Fibroblast of skin of abdomen (primary cell): Measurements from ENCODE around the gene CCDC9.
A peak's percentile ranks its signal among the peaks of the same experiment; 100 is the strongest.
"Not testable (repeated sequence)": the region's sequence is repeated elsewhere in the genome, so short reads cannot be mapped to it uniquely, and the experiment has no call there.

Experiments
- DNase-seq: peaks from one replicate; pipeline ENCODE4 v3.0.0-alpha.2; 2013

CCDC9 gene

GRCh38 chr19:47261946-47262793 lies 5.8 kb downstream of the CCDC9 start:
- DNase-seq, result not testable (repeated sequence)

- DNase-seq, result no peak
These were observed 8.3 kb downstream of the CCDC9 start for GRCh38 chr19:47264629-47265028.

GRCh38 chr19:47266401-47266941 lies 10.1 kb downstream of the CCDC9 start:
- no peak for DNase-seq

- no peak for DNase-seq
These were observed 11.0 kb downstream of the CCDC9 start for GRCh38 chr19:47267350-47267759.

GRCh38 chr19:47268028-47268427 lies 11.7 kb downstream of the CCDC9 start:
- DNase-seq, result no peak

GRCh38 chr19:47269596-47269995 lies 13.3 kb downstream of the CCDC9 start:
- no peak for DNase-seq

DNA sequence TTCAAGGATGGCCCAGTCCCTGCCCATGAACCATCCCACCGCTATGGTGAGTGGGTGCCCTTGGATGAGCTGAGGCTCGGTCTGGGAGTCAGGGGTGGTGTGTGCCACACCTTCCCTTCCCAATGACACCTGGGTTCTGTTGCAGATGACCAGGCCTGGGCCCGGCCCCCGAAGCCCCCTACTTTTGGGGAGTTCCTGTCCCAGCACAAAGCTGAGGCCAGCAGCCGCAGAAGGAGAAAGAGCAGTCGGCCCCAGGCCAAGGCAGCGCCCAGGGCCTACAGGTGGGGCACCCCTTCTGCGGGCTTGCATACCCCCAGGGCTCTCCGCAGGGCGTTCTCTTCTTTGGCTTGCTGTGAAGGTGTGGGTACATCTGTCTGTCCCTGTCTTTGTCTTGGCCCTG lies 14.1 kb downstream of the CCDC9 start:
- no peak for DNase-seq

- no peak for DNase-seq
These were observed 15.6 kb downstream of the CCDC9 start for GRCh38 chr19:47271949-47272348.

- peak; percentile 91 for DNase-seq
These were observed 16.4 kb downstream of the CCDC9 start for GRCh38 chr19:47272448-47273312.

DNA sequence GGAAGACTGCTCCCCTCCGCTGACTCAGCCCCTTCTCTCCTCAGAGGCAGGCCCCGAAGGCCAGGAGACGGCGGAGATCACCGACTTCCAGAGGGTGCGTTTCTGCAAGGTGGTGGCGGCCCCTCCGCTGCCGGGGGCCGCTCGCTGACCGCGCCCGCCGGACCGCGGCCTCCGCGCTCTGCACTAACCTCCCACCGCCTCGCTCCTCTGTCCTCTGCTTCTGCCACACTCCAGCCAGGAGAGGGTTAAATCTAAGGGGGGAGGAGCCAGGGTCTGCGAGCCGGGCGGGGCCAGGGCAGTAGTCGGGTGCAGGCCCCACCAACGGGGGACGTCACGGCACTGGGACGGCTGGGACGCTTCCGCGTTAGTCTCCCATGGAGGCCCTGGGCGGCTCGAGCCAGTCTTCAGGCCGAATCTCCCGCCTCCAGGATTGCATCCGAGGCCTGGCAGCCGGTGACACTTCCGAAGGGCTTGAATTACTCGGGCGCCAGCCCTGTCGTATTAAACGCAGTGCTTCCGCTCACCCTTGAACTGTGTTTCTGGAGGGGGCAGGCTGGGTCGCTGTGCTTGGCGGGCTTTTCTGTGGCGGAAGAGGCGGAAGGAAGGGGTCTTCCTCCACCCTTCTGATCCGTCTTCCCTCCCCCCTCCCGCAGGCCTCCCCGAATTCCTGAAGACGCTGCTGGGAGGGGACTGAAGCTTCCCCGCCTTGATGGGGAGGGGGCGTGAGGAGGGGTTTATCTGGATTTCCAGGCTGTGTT lies 17.2 kb downstream of the CCDC9 start:
- peak; percentile 95 for DNase-seq

GRCh38 chr19:47274071-47274890 lies 18.0 kb downstream of the CCDC9 start, which contains the start of gene INAFM1:
INAFM1 (plus strand) TSS chr19:47274885; CDS start chr19:47274920, 35 bp downstream.
- peak; percentile 94 for DNase-seq

DNA sequence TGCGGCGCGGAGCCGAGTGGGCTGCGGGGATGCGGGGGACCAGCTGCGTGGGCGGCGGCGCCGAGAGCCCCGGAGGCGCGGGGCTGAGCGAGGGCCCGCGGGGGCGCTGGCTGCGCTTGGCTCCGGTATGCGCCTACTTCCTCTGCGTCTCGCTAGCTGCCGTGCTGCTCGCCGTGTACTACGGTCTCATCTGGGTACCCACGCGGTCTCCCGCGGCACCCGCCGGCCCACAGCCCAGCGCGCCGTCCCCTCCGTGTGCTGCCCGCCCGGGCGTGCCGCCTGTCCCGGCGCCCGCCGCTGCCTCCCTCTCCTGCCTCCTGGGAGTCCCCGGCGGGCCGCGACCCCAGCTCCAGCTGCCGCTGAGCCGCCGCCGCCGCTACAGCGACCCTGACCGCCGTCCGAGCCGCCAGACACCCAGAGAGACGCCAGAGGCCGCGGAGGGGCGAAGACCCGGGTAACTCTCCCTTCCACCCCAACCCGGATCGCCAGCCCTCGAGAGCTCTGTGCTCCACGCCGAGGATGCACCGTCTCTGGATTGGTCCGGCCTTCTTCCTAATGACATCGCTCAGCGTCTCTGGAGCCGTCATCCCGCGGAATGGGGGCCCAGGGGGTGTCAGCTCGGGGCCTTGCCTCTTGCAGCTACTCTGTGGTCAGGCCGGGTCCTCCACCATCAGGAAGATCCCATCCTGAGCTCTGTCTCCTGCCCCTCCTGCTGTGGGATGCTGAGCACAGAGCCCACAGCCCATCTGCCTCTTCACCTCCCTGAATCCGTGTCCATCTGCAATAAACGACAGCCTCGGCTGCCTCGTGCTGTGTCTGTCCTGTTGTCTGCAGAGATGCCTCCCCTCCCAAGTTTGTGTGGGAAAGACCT lies 18.8 kb downstream of the CCDC9 start:
- DNase-seq, result no peak

DNA sequence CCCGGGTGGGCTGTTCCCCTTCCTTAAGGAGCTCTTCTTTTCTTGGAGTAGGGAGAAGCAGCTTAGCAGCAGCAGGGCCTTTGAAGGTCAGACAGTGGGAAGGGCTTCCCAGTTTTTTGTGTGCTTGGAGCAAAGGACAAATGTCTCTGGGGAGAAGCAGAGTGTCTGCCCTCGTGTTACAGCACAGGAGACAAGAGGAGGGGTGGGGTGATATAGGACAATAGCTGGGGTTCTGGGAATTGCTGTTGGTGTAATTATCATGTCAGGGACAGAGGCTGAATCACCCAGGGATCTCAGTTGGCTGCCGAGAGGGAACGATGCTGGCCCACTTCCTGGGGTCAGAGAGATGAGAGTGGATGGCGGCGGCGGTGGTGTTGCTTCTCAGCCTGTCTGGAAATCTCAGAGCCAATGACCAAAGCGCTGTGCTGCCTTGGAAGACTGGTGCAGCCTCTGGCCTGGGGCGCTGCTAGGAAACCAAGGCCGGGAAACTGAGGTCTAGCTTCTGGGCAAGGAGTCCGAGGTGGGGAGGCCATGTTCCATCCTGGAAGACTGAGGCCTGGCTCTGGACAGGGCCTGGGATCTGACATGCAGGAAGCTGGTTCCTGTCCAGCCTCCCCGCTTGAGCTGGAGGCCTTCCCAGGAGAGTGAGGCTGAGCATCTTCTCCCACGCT lies 19.6 kb downstream of the CCDC9 start:
- DNase-seq, result no peak

GRCh38 chr19:47276513-47276912 lies 20.2 kb downstream of the CCDC9 start:
- DNase-seq, result not testable (repeated sequence)

GRCh38 chr19:47280183-47280797 lies 24.0 kb downstream of the CCDC9 start:
- no peak for DNase-seq

DNA sequence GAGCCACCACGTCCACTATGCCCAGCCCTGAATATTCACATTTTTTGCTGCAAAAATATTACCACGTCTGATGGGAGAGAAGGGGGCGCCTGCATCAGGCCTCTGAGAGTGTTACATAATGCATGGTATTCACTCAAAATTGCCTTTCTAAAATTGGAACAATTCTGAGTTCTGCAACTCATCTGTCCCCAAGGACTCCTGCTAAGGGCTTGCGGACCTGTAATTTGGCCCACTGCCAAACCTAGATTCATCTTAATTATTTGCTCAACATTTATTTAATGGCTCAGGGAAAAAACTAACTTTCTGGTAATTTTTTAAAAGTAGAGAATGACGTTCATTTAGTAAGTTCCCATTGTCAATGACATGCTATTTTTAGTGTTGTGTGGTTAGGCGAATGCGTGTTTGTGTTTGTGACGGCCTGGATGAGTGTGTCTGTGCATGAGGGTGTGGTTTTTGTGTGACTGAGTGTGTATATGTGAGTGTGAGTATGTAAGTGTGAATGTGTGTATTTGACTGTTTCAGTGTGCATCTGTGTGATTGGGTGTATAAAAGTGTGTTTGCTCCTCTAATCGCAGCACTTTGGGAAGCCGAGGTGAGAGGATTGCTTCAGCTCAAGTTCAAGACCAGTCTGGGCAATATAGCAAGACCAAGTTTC lies 27.2 kb downstream of the CCDC9 start:
- no peak for DNase-seq

DNA sequence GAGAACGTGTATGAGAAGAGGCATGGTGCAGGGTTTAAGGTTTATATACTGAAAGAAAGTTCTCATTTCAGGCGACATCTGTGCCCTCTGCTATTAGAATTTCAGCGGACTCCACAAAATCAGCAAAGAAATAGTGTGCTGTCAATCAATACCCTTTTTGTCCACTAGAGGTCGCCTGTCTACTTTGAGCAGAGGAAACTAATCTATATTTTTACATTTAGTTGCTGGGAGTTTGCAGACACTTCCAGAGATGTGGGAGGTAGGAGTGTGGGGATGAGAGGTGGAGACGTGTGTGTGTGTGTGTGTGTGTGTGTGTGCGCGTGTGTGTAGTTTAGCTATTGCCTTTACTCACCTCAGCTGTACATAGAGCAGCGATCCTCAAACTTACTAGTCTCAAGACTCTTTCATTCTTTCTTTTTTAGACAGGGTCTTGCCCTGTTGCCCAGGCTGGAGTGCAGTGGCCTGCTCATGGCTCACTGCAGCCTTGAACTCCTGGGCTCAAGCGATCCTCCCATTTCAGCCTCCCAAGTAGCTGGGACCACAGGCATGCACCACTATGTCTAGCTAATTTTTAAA lies 28.1 kb downstream of the CCDC9 start:
- DNase-seq, result peak; percentile 66

GRCh38 chr19:47296036-47296435 lies 39.7 kb downstream of the CCDC9 start:
- DNase-seq, result peak; percentile 72
